CMK (cell line): Measurements from ENCODE around the gene OBSL1.

Experiments used
- DNase-seq: peaks from one replicate; pipeline ENCODE4 v3.0.0-alpha.2; 2010; ENCODE audit warnings: low read depth

OBSL1 gene

GRCh38 chr2:219571311-219572236 lies at the start of gene OBSL1:
Gene OBSL1, minus strand, starts transcription at chr2:219571539. Its CDS starts 307 bp downstream, at chr2:219571232.
- DNase-seq: peak; percentile 91

GRCh38 chr2:219620546-219620945 lies 49.2 kb upstream of the OBSL1 start:
- no peak for DNase-seq

GRCh38 chr2:219619235-219619634 lies 47.9 kb upstream of the OBSL1 start:
- DNase-seq: no peak

- DNase-seq: no peak
These were observed 47.4 kb upstream of the OBSL1 start for GRCh38 chr2:219618733-219619122.

- DNase-seq: no peak
These were observed 45.2 kb upstream of the OBSL1 start for GRCh38 chr2:219616550-219616949.

DNA sequence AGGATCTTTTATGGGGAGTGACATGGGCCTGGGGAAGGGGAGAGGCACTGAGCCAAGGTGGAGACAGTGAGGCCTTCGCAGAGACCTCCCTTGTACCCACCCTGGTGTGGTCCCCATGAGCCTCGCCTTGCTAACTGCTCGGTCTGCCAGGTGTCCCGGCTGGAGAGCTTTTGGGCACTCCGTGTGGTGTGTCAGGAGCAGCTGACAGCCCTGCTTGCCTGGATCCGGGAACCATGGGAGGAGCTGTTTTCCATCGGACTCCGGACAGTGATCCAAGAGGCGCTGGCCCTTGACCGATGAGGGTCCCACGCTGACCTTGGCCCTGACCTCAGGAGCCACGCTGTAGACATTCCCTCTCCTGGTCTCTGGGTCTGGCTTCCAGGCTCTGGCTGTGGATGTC lies 44.6 kb upstream of the OBSL1 start:
- no peak for DNase-seq

DNA sequence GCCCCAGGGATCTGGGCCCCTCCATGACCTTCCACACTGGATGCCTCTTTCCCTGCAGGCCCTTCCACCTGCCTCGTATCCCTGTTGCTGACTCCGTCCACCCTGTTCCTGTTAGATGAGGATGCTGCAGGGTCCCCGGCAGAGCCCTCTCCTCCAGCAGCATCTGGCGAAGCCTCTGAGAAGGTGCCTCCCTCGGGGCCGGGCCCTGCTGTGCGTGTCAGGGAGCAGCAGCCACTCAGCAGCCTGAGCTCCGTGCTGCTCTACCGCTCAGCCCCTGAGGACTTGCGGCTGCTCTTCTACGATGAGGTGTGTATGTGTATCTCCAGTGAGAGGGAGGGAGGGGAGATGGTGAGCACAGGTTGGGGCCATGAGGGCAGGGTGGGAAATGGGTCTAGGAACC lies 43.7 kb upstream of the OBSL1 start:
- no peak for DNase-seq

DNA sequence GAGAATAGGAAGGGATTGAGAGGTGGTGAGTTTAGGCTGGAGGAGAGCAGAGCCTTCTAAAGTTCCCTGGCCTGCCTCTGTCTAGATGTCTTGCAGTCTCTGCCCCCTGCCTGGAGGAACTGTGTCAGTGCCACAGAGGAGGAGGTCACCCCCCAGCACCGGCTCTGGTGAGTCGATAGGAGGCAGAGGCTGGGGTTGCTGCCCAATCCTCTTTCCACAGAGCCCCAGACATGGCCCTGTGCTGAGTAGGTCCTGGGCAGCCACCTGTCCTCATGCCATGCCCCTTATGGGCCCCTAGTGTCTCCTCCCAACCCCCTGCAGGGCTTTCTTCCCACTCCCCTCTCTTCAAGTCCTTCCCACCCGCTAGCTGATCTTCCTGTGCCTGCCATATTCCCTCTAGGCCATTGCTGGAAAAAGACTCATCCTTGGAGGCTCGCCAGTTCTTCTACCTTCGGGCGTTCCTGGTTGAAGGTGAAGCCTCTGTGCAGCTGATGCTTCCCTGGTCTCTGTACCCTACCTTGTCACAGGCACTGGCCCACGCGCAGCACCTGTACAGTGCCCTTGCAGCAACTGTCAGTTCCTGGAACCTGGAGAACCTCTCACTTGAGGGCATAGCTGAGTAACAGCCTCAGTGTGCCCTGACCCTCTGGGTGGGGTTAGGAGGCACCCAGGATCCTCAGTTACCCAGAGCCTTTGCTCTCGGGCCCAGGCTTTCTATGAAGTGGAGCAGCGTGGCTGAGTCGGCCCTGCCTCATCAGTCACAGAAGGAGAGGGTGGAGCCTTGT lies 42.9 kb upstream of the OBSL1 start:
- DNase-seq: no peak

DNA sequence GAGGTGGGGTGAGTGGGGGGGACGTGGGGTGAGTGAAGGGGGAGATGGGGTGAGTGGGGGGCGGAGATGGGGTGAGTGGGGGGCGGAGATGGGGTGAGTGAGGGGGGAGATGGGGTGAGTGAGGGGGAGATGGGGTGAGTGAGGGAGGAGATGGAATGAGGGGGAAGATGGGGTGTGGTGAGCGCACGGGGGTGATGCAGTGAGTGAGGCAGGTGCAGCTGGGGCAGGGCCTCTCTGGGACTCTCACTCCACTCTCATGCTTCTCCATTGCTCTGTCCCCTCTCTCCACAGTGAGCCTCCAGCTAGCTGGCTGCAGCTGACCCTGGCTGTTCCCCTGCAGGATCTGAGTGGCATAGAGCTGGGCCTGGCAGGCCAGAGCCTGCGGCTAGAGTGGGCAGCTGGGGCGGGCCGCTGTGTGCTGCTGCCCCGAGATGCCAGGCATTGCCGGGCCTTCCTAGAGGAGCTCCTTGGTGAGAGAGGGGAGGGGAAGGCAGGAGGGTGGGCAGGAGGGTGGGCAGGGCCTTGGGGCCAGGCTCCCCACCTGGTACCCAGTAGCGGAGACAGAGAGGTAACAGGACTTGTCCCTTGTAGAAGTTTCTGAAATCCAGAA lies 42.2 kb upstream of the OBSL1 start:
- DNase-seq: no peak

DNA sequence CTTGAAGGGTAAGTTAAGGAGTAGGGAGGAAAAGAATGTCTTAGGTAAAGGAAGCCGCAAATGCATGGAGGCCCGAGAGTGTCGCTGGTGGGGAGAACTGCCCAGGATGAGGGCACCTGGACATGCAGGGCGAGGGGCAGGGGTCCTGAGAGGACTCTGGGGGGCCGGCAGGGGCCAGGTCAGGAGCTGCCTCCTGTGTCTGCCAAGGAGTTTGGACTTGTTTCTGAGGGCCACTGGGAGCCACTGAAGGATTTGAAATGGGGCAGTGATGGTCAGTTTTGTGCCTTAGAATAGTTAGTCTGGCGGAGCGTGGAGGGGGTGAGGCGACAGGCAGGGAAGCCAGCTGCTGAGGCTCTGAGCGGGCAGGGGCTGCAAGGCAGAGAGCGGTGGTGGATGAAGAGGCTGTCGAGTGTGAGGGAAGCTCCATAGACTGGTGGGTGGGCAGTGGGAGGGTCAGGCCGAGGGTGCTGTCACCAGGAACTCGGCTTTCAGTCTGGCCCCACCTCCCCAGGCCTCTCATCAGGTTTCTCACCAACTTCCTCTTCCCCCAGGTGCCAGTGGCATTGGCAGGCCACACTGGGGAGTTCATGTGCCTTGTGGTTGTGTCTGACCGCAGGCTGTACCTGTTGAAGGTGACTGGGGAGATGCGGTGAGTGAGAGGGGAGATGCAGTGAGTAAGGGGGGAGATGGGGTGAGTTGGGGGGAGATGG lies 41.4 kb upstream of the OBSL1 start:
- no peak for DNase-seq

DNA sequence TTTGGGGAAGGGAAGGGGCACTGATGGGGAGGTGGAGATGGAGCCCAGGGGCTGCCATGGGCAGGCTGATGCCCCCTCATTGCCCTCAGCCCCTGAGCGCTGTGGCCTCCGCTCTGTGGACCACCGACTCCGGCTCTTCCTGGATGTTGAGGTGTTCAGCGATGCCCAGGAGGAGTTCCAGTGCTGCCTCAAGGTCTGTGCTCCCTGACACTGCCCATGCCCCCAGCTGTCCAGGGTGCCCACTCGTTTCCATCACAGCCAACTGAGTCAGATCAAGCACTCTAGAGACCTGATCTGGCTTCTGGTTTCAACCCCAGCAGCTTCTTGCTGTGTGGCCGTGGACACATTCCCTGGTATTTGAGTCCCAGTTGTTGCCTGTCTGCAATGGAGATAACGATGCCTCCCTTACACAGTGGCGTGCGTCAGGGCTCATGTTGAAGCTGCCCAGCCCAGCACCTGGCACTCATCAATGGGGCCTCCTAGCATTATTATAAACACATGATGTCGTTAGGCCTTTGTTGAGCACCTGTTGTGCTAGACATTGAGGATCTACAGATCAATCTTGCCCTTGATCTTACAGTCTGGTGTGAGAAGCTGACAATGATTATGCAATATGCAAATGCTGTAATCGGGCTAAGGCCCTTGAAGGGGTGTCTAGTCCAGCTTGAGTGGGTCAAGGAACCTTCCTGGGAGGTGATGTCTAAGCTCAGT lies 40.7 kb upstream of the OBSL1 start:
- DNase-seq: no peak

- no peak for DNase-seq
These were observed 40.0 kb upstream of the OBSL1 start for GRCh38 chr2:219611306-219611705.

- no peak for DNase-seq
These were observed 37.9 kb upstream of the OBSL1 start for GRCh38 chr2:219609149-219609750.

GRCh38 chr2:219608399-219608964 lies 37.1 kb upstream of the OBSL1 start:
- no peak for DNase-seq

DNA sequence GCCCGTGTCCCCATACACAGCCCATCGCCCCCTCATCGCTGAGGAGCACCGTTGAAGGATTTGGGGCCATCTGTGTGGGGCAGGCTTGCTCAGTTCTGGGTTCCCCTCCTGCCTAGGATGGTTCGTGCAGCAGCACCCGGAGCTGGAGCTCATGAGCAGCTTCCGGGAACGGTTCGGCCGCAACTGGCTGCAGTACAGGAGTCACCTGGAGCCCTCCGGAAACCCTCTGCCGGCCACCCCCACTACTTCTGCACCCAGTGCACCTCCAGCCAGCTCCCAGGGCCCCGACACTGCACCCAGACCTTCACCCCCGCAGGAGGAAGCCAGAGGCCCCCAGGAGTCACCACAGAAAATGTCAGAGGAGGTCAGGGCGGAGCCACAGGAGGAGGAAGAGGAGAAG lies 36.6 kb upstream of the OBSL1 start:
- DNase-seq: no peak

DNA sequence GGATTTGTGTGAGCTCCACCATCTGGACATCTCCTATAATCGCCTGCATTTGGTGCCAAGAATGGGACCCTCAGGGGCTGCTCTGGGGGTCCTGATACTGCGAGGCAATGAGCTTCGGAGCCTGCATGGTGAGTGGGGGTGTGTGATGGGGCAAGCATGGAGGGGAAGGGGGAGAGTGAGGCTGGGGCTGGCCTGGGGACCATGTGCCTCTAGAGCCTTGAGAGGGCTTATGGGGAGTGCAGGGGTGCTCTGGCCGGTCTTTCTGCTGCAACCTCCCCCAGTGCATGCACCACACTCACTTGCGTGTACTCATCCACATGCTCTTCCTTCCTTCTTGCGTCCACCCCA lies 34.2 kb upstream of the OBSL1 start:
- DNase-seq: no peak

DNA sequence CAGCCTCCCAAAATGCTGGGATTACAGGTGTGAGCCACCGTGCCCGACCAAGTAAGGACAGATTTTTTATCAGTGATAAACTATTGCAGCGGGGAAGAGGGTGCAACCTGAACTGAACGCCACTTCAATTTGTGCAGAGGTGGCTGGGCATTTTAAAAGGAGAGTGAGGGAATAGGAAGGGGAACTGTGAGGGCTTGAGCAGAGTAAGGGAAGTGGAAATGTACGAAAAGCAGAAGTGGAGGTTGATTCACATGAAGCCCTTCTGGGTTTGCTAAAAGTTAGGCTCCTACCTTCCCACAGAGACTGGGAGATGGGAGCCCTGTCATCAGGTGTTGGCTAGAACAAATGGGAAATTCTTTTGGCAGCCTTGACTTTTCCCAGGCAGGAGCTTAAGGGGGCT lies 32.4 kb upstream of the OBSL1 start:
- no peak for DNase-seq

- DNase-seq: no peak
These were observed 27.2 kb upstream of the OBSL1 start for GRCh38 chr2:219598308-219599078.

DNA sequence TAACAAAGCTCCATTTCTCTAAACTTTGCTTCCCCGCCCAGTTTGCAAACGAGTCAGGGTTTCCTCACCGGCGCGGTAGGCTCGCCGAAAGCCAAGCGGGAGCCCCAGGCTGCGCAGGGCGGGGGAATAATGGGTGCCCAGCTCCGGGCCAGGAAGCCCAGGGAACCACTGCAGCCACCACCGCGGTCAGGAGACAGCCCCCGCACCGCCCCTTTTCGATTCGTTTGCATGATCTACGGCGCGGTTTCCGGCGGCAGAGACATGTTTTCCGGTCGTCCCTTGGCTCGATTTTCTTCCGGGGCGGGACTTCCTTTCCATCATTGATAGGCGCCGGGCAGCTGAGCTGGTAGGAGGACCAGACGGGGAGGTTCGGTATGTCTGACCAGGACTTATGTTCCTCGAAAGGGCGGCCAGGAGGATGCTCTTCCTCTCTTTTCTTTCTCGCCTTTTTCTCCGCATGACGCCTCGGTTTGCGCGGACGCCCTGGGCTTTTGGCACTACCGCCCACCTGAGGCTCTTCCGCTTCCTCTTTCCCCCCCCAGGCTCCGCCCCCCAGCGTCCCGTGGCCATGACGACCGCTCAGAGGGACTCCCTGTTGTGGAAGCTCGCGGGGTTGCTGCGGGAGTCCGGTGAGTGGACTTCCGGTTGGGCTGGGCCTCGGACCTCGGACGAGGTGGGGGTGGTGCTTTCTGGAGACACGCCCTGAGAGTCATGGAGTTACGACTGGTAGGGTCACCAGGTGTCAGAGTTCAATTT lies 26.4 kb upstream of the OBSL1 start, which contains the start of gene STK11IP:
TSS of gene STK11IP (plus strand) at position 306 of the 756 bp plus-strand sequence. CDS start at position 569, 263 bp downstream.
- peak; percentile 92 for DNase-seq
